ENCODE measurements around the gene IL17RE. TPM values are rescaled to one million over a fixed set of nuclear protein-coding genes. Genes with fewer than 3 reads are reported as not detected.

The IL17RE gene
- polyA plus RNA-seq, 1 experiment: 2.0 TPM

- no peak for DNase-seq (ENCODE audit: low read depth, low spot score)
- Histone ChIP-seq H3K4me3 (ENCODE audit: low read depth, low read length) (no peak within 1 kb of the TSS), H3K27me3 (ENCODE audit: control insufficient read depth, insufficient read depth, low read length) (no peaks in the 10 kb centered on the region), H3K9me3 (ENCODE audit: control insufficient read depth, insufficient read depth, low read length) (no peaks in the 10 kb centered on the region), H3K27ac (ENCODE audit: low read depth, low read length) (no peak within 1 kb of the TSS)
- ChIA-PET POLR2A (interaction anchor here (0.7 to 1.2 kb wide), 3 partner anchors 14 to 16 kb away, joined by 3 to 5 read pairs (median 4); no protein-coding TSS in a partner anchor), CTCF (no interaction called here)
- TF ChIP-seq CTCF (IDR thresholded peaks at IDR 0.05; ENCODE audit: low read depth, low read length): no peak
These were observed 22.7 kb upstream of the IL17RE start, which contains the start of gene CIDEC for GRCh38 chr3:9879830-9880549. Gene CIDEC, minus strand, starts transcription at chr3:9880253. Its CDS starts 1,767 bp downstream, at chr3:9878486.

GRCh38 chr3:9881441-9881840 lies 21.2 kb upstream of the IL17RE start:
- DNase-seq (ENCODE audit: low read depth, low spot score): no peak
- H3K27ac ChIP-seq (ENCODE audit: low read depth, low read length): no peak overlapping the region
- H3K9me3 ChIP-seq (ENCODE audit: control insufficient read depth, insufficient read depth, low read length): no peaks in the 10 kb centered on the region
- CTCF ChIA-PET: interaction anchor here (0.6 to 0.7 kb wide), 2 partner anchors 7 to 14 kb away, joined by 4 to 5 read pairs; no protein-coding TSS in a partner anchor
- TF ChIP-seq CTCF (IDR thresholded peaks at IDR 0.05; ENCODE audit: low read depth, low read length): no peak
- H3K27me3 ChIP-seq (ENCODE audit: control insufficient read depth, insufficient read depth, low read length): no peaks in the 10 kb centered on the region
- POLR2A ChIA-PET: interaction anchor here (0.7 kb wide), 1 partner anchor 10 kb away, joined by 3 read pairs; no protein-coding TSS in a partner anchor
- no peak overlapping the region for H3K4me3 ChIP-seq (ENCODE audit: low read depth, low read length)

GRCh38 chr3:9883706-9884554 lies 18.7 kb upstream of the IL17RE start:
- no peak for TF ChIP-seq CTCF (IDR thresholded peaks at IDR 0.05; ENCODE audit: low read depth, low read length)
- Histone ChIP-seq H3K4me3 (ENCODE audit: low read depth, low read length) (no peak overlapping the region), H3K27ac (ENCODE audit: low read depth, low read length) (peak overlapping the region; percentile 39), H3K27me3 (ENCODE audit: control insufficient read depth, insufficient read depth, low read length) (no peaks in the 10 kb centered on the region), H3K9me3 (ENCODE audit: control insufficient read depth, insufficient read depth, low read length) (no peaks in the 10 kb centered on the region)
- CTCF ChIA-PET: interaction anchor here (0.6 to 1.6 kb wide), 4 partner anchors 10 to 355 kb away, joined by 3 to 6 read pairs (median 4); no protein-coding TSS in a partner anchor
- DNase-seq (ENCODE audit: low read depth, low spot score): no peak
- POLR2A ChIA-PET: interaction anchor here (0.6 to 1.1 kb wide), 2 partner anchors 13 to 20 kb away, joined by 4 to 5 read pairs; no protein-coding TSS in a partner anchor

- no peak for DNase-seq (ENCODE audit: low read depth, low spot score)
- peak overlapping the region; percentile 39 for H3K27ac ChIP-seq (ENCODE audit: low read depth, low read length)
- H3K4me3 ChIP-seq (ENCODE audit: low read depth, low read length): no peak overlapping the region
- H3K27me3 ChIP-seq (ENCODE audit: control insufficient read depth, insufficient read depth, low read length): no peaks in the 10 kb centered on the region
- TF ChIP-seq CTCF (IDR thresholded peaks at IDR 0.05; ENCODE audit: low read depth, low read length): no peak
- ChIA-PET POLR2A (interaction anchor here (0.6 to 1.1 kb wide), 3 partner anchors 10 to 20 kb away, joined by 4 to 5 read pairs (median 4); no protein-coding TSS in a partner anchor), CTCF (interaction anchor here (1.0 to 1.6 kb wide), 2 partner anchors 36 to 48 kb away, joined by 4 to 6 read pairs; no protein-coding TSS in a partner anchor)
- H3K9me3 ChIP-seq (ENCODE audit: control insufficient read depth, insufficient read depth, low read length): no peaks in the 10 kb centered on the region
These were observed 18.0 kb upstream of the IL17RE start for GRCh38 chr3:9884555-9885165.
